H1 (cell line): ENCODE results near the gene AQP7. TPM values are rescaled to one million over a fixed set of nuclear protein-coding genes. Genes with fewer than 3 reads are reported as not detected.

Experiments used
- CEBPB ChIP-seq: IDR thresholded peaks from 2 replicates; pipeline ENCODE4 v1.6.1; 2012; ENCODE audit warnings: low read depth, low read length
- CHD2 ChIP-seq: IDR thresholded peaks from 2 replicates; pipeline ENCODE4 v1.6.1; 2012; ENCODE audit warnings: low read length, improper control_type of control experiment
- CHD7 ChIP-seq: fragments of 300-600 bp; sonication (generic); IDR thresholded peaks from 2 replicates; pipeline ENCODE4 v1.7.1; 2012; ENCODE audit warnings: low read length, moderate library complexity, mild to moderate bottlenecking, inconsistent platforms; ENCODE audit not compliant: insufficient replicate concordance
- FOSL1 ChIP-seq: IDR thresholded peaks from 2 replicates; pipeline ENCODE4 v1.6.1; 2011; ENCODE audit warnings: mild to moderate bottlenecking, low read depth, low read length, moderate library complexity; ENCODE audit not compliant: insufficient read depth
- KDM4A ChIP-seq: IDR thresholded peaks from one replicate; pipeline ENCODE4 v1.7.1; 2012; ENCODE audit warnings: low read depth, mild to moderate bottlenecking, moderate library complexity, low read length, inconsistent platforms; ENCODE audit not compliant: severe bottlenecking
- POLR2A ChIP-seq, 2 experiments: IDR thresholded peaks; 1 replicate in 1 of 2; 2 replicates in 1 of 2; pipeline ENCODE4 v1.6.1; 2011; ENCODE audit warnings: low read depth in 2 of 2, low read length in 2 of 2, mild to moderate bottlenecking in 2 of 2; ENCODE audit errors: control extremely low read depth in 1 of 2
- SP1 ChIP-seq: IDR thresholded peaks from 2 replicates; pipeline ENCODE4 v1.6.1; 2011; ENCODE audit warnings: low read depth, low read length
- ZNF274 ChIP-seq: IDR thresholded peaks from 2 replicates; pipeline ENCODE4 v1.7.0; 2012; ENCODE audit warnings: low read length, borderline replicate concordance; ENCODE audit errors: extremely low read depth
- polyA plus RNA-seq, 7 experiments: library from polyadenylated mRNA; depleted of rRNA in 3 of 7; stranded (reverse) in 5 of 7; unstranded in 2 of 7; fragments of >200 nt in 5 of 7; fragments of 200-250 nt in 2 of 7; gene quantifications; 1 replicate in 5 of 7; 2 replicates in 1 of 7; 4 replicates in 1 of 7; pipeline versions ENCODE4 v1.2.1 to v1.2.3, GENCODE V29; 2011 to 2013; ENCODE audit warnings: missing spikeins in 2 of 7, mixed read lengths in 2 of 7
- total RNA-seq: library from RNA; stranded (reverse); fragmentation: NEBNext Ultra II Directional; extraction: Animal tissue kit (Norgen Biotek cat#: 25700); gene quantifications from 2 replicates; pipeline ENCODE4 v1.2.1, GENCODE V29; 2021
- TF ChIP-seq, protein P1 (sequence below): IDR thresholded peaks from 2 replicates; pipeline ENCODE4 v1.6.1; 2011; ENCODE audit warnings: low read depth, mild to moderate bottlenecking, low read length; ENCODE audit not compliant: insufficient read depth

The AQP7 gene
- total and polyA plus RNA-seq, 2 of the 8 experiments (the other 6 are each of a cell fraction or from before 2014, with no cell fraction given), result not detected

DNA sequence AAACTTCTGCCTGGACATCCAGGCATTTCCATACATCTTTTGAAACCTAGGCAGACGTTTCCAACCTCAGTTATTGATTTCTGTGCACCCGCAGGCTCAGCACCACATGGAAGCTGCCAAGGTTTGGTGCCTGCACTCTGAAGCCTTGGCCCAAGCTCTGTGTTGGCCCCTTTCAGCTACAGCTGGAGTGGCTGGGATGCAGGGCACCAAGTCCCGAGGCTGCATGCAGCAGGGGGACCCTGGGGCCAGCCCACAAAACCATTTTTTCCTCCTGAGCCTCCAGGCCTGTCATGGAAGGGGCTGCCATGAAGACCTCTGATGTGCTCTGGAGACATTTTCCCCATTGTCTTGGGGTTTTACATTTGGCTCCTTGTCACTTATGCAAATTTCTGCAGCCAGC is 62.2 kb downstream of the AQP7 start (continued):
- TF ChIP-seq CHD7 (no peak), CEBPB (no peak), ZNF274 (no peak), SP1 (no peak), POLR2A (IDR thresholded peaks at IDR 0.05; ENCODE audit: control extremely low read depth in 1 of 2, low read depth in 2 of 2, low read length in 2 of 2) (no peak), CHD2 (no peak), KDM4A (no peak), FOSL1 (no peak)
- TF ChIP-seq, protein P1, sequence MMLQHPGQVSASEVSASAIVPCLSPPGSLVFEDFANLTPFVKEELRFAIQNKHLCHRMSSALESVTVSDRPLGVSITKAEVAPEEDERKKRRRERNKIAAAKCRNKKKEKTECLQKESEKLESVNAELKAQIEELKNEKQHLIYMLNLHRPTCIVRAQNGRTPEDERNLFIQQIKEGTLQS, result no peak
